HG03108 (cell line): Measurements from ENCODE around the gene CWF19L2.
A peak's percentile ranks its signal among the peaks of the same experiment; 100 is the strongest.
"Not testable (repeated sequence)": the region's sequence is repeated elsewhere in the genome, so short reads cannot be mapped to it uniquely, and the experiment has no call there.

Experiments used
- ATAC-seq: cut with Tn5 transposase; IDR thresholded peaks from one replicate; pipeline ENCODE4 v1.9.1; 2021; ENCODE audit warnings: moderate library complexity; ENCODE audit not compliant: unreplicated experiment

CWF19L2 gene

DNA sequence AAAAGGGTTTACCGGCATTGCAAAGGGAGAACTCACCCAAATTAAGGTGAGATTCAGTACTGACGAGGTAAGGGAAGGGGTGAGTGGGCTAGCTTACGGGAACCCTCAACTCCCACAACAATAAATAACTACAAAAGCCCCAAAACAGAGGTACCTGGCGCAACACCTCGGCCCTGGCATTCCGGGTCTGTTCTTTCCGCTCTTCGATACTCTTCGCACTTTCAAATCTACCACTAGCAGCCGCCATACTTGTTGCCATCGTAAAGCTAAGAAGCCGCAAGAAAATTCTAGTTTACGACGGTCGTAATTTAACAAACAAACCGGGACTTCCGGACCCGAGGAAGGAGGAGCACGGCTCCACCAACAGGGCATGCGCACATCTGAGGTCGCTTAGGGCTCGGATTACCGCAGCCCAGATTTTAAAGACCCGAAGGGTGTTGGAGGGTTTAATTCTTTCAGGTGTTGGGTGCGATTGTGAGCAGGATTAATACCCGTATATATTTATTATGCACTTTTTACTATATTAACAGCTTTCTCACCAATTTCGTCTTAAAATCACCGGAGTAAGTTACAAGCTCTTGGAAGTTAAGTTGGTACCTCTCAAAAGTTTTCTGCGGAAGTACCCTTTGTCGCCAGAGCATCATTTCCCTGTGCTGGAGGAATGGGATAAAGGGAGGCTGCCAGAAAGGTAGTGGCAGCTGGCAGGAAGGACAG lies at the start of gene CWF19L2:
Gene CWF19L2, minus strand, starts transcription at position 268 of the 714 bp plus-strand sequence. Its CDS starts 9 bp downstream, at position 259.
- ATAC-seq = peak; percentile 95

DNA sequence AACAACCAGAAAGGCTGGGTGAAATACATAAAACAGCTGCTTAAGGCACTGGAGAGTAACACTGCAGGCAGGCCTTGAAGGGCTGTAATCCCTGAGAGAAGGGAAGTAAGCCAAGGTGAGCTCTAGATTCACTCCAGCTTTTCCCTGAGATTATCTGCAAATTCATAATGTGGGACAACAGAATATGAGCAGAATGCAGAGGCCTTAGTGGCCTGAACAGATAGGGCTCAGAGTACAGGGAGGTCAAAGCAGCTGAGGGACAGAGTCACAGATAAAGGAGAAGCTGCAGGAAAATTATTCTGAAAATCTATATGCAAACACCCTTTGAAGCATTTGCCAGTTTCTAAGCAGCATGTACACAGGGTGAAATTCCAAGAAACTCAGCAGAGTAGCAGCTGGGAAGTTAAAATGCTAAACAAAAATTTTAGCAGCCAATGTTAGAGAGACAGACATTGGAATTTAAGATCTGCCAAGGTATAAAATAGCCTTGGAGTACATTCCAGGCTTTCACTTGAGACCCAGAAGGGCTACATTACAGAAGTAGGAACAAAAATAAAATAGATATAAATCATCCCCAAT lies 48.1 kb upstream of the CWF19L2 start:
- ATAC-seq = no peak

DNA sequence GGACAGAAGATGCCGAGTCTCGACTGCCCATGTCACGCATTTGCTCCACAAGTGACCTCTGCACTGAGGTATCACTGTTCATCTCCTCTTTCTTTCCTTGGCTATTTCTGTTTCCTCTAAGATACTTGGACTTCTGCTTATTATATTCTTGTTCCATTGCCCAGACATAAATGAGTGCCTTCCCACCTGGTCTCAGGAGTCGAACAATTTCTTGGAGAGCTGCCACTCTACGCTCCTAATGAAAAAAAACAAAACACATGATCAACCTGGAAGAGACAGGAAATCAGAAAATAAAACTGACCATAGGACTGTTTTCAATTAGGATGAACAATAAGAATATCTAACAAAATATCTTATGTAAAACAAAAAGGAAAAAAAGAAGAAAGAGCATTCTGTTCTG lies 47.4 kb upstream of the CWF19L2 start:
- no peak for ATAC-seq

DNA sequence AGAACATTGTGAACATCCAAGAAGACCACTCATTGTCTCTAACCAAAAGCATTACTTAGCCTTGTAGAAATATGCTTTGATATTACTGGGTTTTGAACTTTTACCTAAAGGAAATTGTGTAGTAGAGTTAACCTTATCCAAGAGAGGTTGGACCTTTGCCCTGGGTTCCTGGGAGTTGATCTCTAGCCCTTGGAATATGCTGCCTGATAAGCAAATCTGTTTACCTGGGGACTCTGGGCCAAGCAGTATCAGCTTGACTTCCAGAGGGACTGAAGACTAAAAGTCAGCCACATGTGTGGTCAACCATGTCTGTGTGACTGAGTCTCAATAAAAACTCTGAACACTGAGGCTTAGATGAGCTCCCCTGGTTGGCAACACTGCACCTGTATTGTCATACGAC lies 44.1 kb upstream of the CWF19L2 start:
- ATAC-seq = no peak

DNA sequence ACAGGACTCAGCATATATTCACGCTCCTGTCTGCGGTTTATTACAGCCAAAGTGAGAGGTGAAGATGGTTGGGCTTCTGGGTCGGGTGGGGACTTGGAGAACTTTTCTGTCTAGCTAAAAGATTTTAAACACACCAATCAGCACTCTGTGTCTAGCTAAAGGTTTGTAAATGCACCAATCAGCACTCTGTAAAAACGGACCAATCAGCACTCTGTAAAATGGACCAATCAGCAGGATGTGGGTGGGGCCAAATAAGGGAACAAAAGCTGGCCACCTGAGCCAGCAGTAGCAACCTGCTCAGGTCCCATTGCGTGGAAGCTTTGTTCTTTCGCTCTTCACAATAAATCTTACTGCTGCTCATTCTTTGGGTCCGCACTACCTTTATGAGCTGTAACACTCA lies 39.7 kb upstream of the CWF19L2 start:
- ATAC-seq = not testable (repeated sequence)

DNA sequence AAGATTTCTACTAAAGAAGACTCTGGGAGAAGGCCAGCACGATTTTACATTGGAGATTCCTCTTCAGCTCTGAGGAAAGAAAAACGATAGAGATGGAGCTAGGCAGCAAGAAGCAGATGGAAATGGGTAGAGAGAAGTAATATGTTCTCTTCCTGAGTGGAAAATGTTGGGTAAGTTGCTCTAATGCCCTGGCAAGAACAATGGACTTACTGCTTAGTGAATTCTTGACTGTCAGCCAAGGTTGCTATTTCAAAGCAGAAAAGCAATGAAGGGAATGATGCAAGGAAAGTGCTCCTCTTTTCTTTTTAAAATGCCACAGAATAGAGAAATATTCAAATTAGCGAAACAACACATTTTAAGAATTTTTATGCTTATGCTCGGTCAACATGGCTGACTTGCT lies 38.4 kb upstream of the CWF19L2 start:
- ATAC-seq = no peak

DNA sequence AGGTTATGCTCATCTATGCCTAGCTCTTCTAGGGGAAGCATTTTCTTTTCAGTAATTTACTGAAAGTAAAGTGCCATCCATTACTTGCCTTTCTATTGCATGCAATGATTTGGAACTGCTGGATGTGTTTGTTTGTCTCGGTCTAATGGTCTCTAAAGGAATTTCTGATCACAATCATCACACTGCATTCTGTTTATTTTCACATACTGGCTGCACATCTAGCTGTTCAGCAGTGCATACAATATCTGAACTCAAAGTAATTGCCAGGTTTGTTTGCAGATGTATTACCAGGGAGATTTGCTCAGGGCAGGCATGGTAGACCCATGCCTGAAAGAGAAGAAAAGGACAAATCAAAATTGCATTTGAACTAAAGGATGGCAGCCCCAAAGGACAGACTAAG lies 36.4 kb upstream of the CWF19L2 start:
- no peak for ATAC-seq

DNA sequence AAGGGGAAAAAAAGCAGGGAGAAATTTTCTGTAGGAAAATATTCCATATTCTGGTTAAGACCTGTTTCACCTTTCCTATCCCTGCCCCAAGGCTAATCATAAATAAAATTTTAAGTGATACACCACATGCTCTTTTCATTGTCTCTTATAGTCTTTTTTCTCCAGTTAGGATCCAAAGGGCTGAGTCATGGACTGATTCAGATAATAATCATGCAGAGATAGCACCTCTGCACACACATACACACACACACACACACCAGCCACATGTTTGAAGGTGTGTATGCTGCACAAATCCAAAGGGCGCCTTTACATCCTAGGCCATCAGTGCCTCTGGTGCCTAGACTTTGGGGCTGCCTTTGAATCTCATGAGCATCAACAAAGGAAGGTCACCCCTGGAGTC lies 35.5 kb upstream of the CWF19L2 start:
- no peak for ATAC-seq

DNA sequence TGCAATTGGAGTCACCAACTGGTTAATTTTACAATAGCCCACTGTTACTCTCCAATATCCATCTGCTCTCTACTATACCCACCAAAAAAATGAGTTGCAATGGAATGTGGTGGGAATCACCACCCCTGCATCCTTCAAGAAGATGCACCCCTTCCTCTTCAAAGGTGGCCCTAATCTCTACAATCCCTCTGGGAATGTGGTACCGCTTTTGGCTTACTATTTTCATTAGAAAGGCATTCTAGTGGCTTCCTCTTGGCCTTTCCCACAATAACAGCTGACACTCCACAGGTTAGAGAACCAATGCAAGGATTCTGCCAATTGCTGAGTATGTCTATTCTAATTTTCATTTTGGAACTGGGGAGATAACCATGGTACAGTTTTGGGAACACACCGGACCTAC lies 33.2 kb upstream of the CWF19L2 start:
- ATAC-seq = no peak

DNA sequence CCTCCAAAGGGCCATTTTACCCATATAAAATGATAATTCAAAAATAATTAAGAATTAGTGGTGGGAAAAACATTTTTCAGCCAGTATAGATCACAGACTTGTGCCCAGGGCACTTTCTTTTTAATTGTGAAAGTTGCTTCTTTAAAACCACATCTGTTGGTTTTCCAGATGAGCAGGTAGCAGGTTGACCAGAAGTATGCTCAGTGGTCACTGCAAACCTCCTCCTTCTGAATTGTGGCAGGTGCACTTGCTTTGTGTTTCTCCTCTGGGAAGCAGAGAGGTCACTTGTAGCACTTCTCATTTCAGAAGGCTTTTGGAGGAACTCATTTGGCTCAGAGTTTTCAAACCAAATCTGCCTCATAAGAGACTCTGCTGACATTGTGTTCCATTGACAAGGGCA lies 24.6 kb upstream of the CWF19L2 start:
- ATAC-seq = no peak

DNA sequence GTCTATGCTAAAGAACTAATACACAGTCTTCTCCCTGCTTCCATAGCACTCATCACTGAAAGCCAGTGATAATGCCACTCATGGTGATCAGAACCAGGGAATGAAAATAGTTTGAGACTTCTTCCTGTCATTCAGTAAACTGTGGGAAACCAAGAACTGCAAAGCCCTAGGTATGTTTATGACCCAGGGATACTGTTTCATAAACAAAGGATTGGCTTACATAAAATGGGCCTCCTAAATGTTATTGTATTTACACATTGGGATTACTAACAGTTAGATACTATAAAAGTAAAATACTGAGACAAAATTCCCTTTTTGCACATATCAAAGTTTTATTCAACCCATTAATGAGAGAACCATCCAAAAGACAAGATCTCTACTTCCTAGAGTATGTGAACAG lies 21.3 kb upstream of the CWF19L2 start:
- ATAC-seq = no peak

DNA sequence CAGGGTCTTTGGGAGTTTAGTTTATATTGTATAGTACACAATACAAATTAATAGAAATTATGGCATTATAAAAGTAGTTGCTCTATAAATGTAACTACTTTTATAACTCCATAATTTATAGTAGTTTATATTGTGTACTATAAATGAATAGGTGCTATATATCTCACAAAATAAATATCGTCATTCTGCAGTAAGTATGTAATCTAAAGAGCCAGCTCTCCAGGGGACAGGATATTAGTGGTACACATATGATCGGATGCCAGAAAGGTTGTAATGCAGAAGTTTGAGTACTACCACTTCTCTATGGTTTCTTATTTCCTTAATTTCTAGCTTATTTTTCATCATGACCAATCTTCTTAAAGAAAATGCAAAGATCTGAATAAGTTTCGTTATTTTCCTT lies 20.2 kb upstream of the CWF19L2 start:
- no peak for ATAC-seq

DNA sequence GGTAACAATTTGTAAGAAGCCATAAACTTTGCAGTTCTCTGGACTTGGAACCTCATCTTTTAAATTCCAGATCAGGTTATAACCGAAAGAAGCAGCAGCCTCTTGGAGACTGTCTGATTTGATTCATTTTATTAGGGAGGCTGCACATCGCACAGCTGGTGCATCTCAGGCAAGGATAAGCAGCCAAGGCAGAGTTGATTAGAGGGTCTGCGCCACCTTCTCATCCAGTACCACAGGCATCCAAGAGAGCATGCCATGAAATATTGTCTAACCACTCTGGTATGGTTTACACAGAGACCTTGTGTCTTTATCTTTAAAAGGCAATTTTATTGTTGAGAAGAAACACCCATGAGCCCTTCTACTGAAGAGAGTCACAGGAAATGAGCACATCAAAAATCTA lies 16.2 kb upstream of the CWF19L2 start:
- ATAC-seq = no peak

DNA sequence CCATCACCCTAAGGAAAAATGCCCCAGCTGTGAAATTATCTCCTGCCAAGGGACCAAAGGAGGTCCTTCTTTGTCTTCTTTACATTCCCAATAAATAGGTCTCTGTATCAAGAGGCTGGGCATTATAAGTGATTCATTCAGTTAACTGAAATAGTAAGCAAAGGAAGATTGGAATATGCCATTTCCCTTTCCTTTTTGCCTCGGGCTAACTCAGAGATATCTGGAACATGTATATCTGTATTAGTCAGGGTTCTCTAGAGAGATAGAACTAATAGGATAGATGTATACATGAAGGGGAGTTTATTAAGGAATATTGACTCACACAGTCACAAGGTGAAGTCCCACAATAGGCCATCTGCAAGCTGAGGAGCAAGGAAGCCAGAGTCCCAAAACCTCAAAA lies 15.3 kb upstream of the CWF19L2 start:
- no peak for ATAC-seq

DNA sequence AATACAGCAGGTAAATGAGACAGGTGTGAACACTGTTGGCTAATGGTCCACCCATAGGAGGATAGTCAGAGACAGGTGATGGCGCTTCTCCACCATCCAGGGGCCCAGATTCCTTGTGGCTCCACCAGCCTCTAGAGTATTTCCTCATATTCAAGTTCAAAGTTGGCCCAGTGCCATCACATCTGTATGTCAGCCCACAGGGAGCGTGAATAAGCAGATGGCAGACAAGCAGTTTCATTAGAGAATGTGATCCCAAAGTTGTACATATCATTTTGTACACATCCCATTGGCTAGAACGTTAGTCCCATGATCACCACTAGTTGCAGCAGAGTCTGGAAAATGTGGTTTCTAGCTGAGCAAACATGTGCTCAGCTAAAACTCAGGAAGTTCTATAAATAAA lies 11.0 kb upstream of the CWF19L2 start:
- no peak for ATAC-seq

DNA sequence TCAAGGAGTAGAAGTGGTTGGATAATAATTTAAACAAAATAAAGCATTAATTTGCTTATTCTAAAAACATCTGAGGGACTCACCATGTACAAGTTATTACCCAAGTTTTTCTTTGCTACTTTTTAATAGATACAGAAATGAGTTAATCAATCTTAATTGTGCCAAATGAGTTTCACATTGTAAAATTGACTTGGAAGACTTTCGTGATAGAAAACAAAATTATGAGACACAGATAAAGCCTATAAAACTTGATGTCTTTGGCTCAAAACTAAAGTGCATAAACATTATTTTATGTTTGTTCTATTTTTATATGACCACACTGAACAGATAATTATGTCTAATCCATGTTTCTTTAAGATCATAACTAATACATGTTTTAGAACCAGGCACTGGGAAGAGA lies 10.1 kb upstream of the CWF19L2 start:
- ATAC-seq = no peak

DNA sequence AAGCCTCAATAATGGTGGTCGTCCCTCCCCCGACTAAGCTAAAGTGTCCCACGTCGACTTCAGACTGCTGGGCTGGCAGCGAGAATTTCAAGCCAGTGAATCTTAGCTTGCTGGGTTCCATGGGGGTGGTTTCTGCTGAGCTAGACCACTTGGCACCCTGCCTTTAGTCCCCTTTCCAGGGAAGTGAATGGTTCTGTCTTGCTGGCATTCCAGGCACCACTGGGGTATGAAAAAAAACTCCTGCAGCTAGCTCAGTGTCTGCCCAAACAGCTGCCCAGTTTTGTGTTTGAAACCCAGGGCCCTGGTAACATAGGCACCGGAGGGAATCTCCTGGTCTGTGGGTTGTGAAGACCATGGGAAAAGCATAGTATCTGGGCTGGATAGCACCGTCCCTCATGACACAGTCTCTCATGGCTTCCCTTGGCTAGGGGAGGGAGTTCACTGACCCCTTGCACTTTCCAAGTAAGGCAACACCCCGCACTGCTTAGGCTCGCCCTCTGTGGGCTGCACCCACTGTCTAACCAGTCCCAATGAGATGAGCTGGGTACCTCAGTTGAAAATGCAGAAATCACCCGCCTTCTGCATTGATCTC lies 8.7 kb upstream of the CWF19L2 start:
- not testable (repeated sequence) for ATAC-seq

DNA sequence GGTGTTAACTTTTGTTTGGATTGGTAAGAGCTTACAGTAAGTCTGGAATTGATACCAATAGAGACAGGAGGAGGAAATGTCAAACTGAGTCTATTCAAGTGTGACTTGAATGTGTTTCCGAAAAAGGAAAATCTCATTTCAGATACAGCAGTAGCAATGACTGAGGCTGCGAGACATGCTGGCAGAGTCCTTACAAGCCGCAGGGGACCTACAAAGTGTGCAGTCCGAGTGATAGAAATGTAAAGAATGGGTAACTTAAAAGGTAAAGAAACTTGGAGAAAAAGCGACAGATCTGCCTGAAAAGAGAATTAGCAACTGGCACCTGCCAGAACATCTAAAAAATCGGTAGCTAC lies 444 bp downstream of the CWF19L2 start:
- peak; percentile 36 for ATAC-seq

DNA sequence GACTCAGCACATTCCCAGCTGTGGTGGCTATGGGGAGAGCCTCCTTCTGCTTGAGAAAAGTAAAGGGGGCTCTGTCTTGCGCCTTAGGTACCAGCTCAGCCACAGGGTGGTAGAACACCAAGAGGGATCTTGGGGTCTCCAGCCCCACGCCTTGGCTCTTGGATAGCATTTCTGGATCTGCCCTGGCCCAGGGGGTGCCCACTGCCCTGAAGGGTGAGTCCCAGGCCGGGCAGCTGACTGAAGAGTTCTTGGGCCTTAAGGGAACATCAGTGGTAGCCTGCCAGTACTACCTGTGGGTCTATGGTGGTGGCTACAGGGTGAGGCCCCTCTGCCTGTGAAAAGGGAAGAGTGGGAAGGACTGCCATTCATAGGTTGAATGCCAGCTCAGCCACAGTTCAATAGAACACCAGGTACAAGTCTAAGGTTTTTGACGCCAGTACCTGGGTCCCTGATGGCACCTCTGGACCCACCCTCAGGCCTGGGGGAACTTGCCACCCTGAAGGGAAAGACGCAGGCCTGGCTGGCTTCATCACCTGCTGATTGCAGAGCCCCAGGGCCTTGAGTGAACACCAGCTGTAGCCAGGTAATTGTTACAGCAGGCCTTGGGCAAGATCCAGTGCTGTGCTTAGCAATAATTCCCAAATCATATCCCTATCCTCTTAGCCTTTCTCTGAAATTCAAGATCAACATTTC lies 3.9 kb downstream of the CWF19L2 start:
- ATAC-seq = no peak

DNA sequence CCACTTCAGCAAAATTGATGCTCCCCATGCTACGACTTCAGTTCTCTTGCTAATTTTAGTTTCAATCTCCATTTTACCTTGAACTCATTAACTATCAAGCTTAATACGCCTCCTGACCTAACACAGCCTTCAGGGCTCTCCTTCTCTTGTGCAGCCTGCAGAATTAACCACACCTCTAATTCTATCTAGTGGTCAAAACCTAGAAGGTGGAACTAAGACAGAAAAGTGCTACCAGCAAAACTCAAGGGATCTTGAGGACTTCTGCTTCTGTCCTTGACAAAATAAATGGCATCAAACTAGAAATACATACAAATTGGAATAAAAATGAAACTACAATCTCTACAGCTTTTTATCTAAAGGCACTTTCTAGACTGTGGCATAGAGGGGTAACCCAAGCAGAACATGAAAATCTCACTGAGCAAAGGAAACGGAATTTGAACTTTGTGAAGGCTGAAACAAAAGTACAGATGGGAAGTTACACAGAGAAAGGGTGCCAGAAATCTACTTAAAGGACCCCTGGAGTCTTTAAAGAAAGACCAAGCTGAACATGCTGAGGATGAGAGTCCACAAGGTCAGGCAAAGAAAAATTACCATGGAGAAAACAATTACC lies 10.7 kb downstream of the CWF19L2 start:
- ATAC-seq = no peak

DNA sequence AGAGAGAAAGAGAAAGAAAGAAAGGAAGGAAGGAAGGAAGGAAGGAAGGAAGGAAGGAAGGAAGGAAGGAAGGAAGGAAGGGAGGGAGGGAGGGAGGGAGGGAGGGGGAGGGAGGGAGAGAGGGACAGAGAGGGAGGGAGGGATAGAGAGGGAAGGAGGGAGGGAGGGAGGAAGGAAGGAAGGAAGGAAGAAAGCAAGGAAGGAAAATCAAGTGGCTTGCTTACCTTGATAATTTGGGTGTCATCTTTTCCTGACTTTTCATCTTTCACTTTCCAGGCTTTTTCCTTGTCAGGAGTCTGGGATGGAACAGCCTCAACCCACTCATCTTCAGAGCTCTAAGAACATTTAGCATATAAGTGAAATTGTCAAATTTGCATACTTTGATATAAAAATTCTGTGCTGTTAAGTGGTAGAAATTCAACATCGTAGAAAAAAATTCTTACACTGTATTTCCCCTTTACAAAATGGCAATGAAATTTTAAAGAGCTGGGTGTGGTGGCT lies 14.9 kb downstream of the CWF19L2 start:
- no peak for ATAC-seq
